ENCODE measurements around the gene DTX1. TPM values are rescaled to one million over a fixed set of nuclear protein-coding genes. Genes with fewer than 3 reads are reported as not detected.

The DTX1 gene
- total RNA-seq, 1 experiment from 2014 or later, result 0.44 TPM

GRCh38 chr12:113136128-113136989, 79.8 kb downstream of the DTX1 start:
- Histone ChIP-seq H3K4me3 (ENCODE audit: low read depth in 2 of 2, low read length in 2 of 2) (peak overlapping the region; percentile 15 to 26), H3K36me3 (ENCODE audit: control insufficient read depth, insufficient read depth, low read length) (no peaks in the 10 kb centered on the region), H3K27me3 (ENCODE audit: control insufficient read depth, insufficient read depth, low read length) (no peaks in the 10 kb centered on the region), H3K9me3 (ENCODE audit: control insufficient read depth, insufficient read depth, low read depth, low read length) (no peaks in the 10 kb centered on the region), H3K4me1 (ENCODE audit: control insufficient read depth, insufficient read depth, low read length) (peaks cover 4% of the 10 kb centered on the region), H3K27ac (ENCODE audit: low read length) (no peak overlapping the region)
- intact Hi-C loops (cut with micrococcal nuclease; ENCODE audit: unreplicated experiment), result no loop called here
- no TSS peak for BruUV-seq (replicated peaks)
- DNase-seq (ENCODE audit: low read depth, low spot score), result no peak
- POLR2A ChIA-PET, result no interaction called here
- CTCF ChIA-PET, result interaction anchor here (1.9 kb wide), 1 partner anchor 17 kb away, joined by 5 read pairs; no protein-coding TSS in a partner anchor
- in situ Hi-C loops (cut with HindIII; ENCODE audit: low pct_unique_long_range_greater_than_20kb, low sequenced_read_pairs), result no loop called here
- no peak for ATAC-seq
- TF ChIP-seq SIN3A (IDR thresholded peaks at IDR 0.05; ENCODE audit: borderline replicate concordance, insufficient read depth, low read depth, low read length) (no peak), TCF7L2 (IDR thresholded peaks at IDR 0.05; ENCODE audit: low read depth, low read length) (no peak), POLR2AphosphoS5 (IDR thresholded peaks at IDR 0.05; ENCODE audit: low read depth, low read length) (no peak), REST (IDR thresholded peaks at IDR 0.05; ENCODE audit: insufficient read depth in 1 of 2, low read depth in 2 of 2, low read length in 1 of 2) (no peak), CTCF (IDR thresholded peaks at IDR 0.05) (no peak)

GRCh38 chr12:113136990-113137511, 80.5 kb downstream of the DTX1 start:
- Histone ChIP-seq H3K36me3 (ENCODE audit: control insufficient read depth, insufficient read depth, low read length) (no peaks in the 10 kb centered on the region), H3K4me3 (ENCODE audit: low read depth in 2 of 2, low read length in 2 of 2) (no peak overlapping the region)
- no peak for TF ChIP-seq TCF7L2 (IDR thresholded peaks at IDR 0.05; ENCODE audit: low read depth, low read length)
- no peak for TF ChIP-seq REST (IDR thresholded peaks at IDR 0.05; ENCODE audit: insufficient read depth in 1 of 2, low read depth in 2 of 2, low read length in 1 of 2)
- TF ChIP-seq CTCF (IDR thresholded peaks at IDR 0.05), result no peak
- no peak for TF ChIP-seq SIN3A (IDR thresholded peaks at IDR 0.05; ENCODE audit: borderline replicate concordance, insufficient read depth, low read depth, low read length)
- TF ChIP-seq POLR2AphosphoS5 (IDR thresholded peaks at IDR 0.05; ENCODE audit: low read depth, low read length), result no peak

More at GRCh38 chr12:113136990-113137511, 80.5 kb downstream of the DTX1 start:
- in situ Hi-C loops (cut with HindIII; ENCODE audit: low pct_unique_long_range_greater_than_20kb, low sequenced_read_pairs) (no loop called here), intact Hi-C loops (cut with micrococcal nuclease; ENCODE audit: unreplicated experiment) (no loop called here)
- CTCF ChIA-PET, result no interaction called here
- Histone ChIP-seq H3K4me1 (ENCODE audit: control insufficient read depth, insufficient read depth, low read length) (peaks cover 6% of the 10 kb centered on the region), H3K9me3 (ENCODE audit: control insufficient read depth, insufficient read depth, low read depth, low read length) (no peaks in the 10 kb centered on the region), H3K27ac (ENCODE audit: low read length) (no peak overlapping the region), H3K27me3 (ENCODE audit: control insufficient read depth, insufficient read depth, low read length) (no peaks in the 10 kb centered on the region)
- BruUV-seq (replicated peaks), result no TSS peak
- ATAC-seq (no peak), DNase-seq (ENCODE audit: low read depth, low spot score) (no peak)
- POLR2A ChIA-PET, result no interaction called here
